Frontal cortex (tissue), 4 donors: ENCODE measurements around the gene ANKFY1. TPM values are rescaled to one million over a fixed set of nuclear protein-coding genes. Genes with fewer than 3 reads are reported as not detected.
"Not testable (repeated sequence)": the region's sequence is repeated elsewhere in the genome, so short reads cannot be mapped to it uniquely, and the experiment has no call there.

Experiments used
- DNase-seq, 2 donors: peaks; one replicate each; pipeline ENCODE4 v3.0.0; 2012; ENCODE audit warnings: low spot score in 2 of 2
- FAIRE-seq: peaks from 2 replicates; lab custom pipeline; 2012; peaks lifted over from hg19 to GRCh38; lab: Jason Lieb, UNC
- small RNA-seq: library from RNA; depleted of rRNA; stranded (forward); fragments of <200 nt; gene quantifications from one replicate; pipeline ENCODE3, GENCODE V24; 2014
- total RNA-seq: library from RNA; depleted of rRNA; stranded (reverse); fragments of >200 nt; gene quantifications from one replicate; pipeline ENCODE4 v1.2.3, GENCODE V29; 2014
- donor health status: control.
- donor health status: control.
- donor health status: control.

The ANKFY1 gene
- total RNA-seq, 1 donor from 2014 or later, result 33.0 TPM

GRCh38 chr17:4138906-4139526 lies 124.8 kb downstream of the ANKFY1 start:
- not testable (repeated sequence) for DNase-seq, FAIRE-seq

DNA sequence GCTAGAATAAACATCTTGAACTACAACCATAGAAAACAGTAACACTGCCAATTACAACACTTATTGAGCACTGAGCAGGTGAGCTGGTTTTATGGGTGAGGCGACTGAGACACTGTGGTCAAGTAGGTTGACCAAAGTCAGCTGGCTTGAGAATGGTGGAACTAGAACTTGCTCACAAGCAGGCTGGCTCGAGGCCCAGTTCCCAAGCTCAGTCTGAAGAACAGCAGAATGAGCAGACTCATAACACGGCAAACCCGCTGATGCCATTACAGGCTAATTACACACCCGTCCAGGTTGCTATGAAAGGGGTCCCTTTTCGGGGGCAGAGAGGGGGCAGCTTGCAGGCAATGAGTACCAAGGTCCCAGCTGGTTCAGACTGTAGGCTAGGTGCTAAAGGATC lies 127.4 kb downstream of the ANKFY1 start:
- FAIRE-seq, result no peak
- no peak for DNase-seq

DNA sequence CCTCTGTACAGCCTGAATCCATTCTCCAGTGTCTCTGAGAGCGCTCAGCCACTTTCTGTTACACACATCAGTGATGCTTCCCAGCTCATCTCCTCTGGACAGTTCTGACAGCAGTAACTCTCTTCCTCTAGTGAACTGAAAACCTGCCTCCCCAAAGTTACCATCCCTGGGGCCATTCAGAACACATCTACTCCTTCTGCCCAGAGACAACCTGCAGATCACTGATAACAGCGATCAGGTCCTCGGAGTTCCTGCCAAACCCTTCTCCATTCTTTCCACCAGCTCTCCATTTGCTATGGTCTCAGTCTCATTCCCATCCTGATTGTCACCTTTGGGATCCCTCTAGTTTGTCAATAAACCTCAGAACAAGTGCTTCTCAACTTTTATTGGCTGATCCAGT lies 128.3 kb downstream of the ANKFY1 start:
- no peak for FAIRE-seq
- no peak for DNase-seq

- DNase-seq, result no peak
- no peak for FAIRE-seq
Measured at GRCh38 chr17:4134721-4135120, 129.1 kb downstream of the ANKFY1 start.

DNA sequence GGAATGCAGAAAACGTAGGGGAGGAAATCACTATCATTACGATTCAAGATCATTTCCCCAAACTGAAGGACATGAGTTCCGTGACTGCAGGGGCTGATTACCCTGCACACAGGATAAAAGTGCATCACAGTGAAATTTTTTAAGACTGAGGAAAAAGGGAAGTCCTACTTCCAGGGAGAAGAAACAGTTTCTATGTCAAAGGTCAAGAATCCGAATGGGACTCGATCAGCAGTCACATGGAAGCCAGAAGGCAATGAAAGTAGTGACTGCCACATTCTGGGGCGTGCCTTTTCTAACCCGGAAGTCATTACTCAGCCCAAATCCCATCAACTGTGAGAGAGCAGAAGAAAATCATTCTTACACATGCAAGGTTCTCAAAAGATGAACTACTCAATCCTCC lies 133.1 kb downstream of the ANKFY1 start:
- FAIRE-seq (no peak), DNase-seq (peak in 1 of 2 donors; percentile 38)

- DNase-seq (no peak), FAIRE-seq (no peak)
Measured at GRCh38 chr17:4127555-4127954, 136.2 kb downstream of the ANKFY1 start.

- FAIRE-seq (no peak), DNase-seq (no peak)
Measured at GRCh38 chr17:4125552-4125951, 138.2 kb downstream of the ANKFY1 start.

DNA sequence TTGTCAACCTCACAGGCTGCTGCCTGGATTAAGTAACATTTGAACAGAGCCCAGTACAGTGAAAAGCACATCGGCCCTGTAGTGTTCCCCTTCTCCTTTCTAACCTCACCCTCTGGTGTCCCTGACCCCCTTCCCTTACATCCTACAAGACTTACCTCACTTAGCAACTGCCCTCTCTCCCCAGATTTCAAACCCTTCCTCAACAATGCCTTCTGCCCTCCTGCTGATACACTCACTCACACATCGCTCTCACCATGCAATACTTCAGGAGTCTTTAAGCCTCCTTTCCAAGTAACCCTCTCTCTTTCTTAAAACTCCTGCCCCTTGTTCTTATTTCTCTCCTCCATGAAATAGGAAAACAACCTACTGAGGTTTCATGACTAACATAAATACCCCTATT lies 138.8 kb downstream of the ANKFY1 start:
- DNase-seq (no peak), FAIRE-seq (no peak)

- FAIRE-seq (no peak), DNase-seq (no peak)
Measured at GRCh38 chr17:4120332-4120731, 143.4 kb downstream of the ANKFY1 start.

DNA sequence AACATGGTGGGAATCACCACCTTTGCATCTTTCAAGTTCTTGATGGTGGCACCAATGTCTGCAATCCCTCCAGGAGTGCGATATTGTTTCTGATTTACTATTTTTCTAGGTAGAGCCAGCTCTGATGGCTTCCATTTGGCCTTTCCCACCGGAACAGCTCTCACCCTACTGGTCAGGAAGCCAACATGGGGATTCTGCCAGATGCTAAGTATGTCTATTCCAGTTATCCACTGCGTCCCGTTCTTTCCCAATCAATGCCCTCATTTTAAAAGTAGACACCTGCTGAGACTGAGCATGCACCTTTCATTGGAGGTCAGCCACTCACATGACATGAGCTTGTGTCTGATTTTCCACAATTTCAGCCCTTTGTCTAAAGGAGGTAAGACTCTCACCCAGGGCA lies 144.5 kb downstream of the ANKFY1 start:
- no peak for FAIRE-seq
- DNase-seq, result no peak

GRCh38 chr17:4118015-4118743 lies 145.6 kb downstream of the ANKFY1 start:
- FAIRE-seq (no peak), DNase-seq (no peak)

- DNase-seq (no peak), FAIRE-seq (no peak)
Measured at GRCh38 chr17:4116516-4116915, 147.3 kb downstream of the ANKFY1 start.

Small RNAs within 50 kb of the gene (small RNA-seq; reads per million reads assigned to genes)
- not detected for gene RF00019

Other genes with a start within 250 kb of the ANKFY1 start
- 41.2 TPM for gene ZZEF1, start 120.9 kb downstream of the ANKFY1 start, total RNA-seq
- gene CYB5D2, start 120.8 kb downstream of the ANKFY1 start, total RNA-seq, result 24.9 TPM
- gene UBE2G1, start 102.7 kb upstream of the ANKFY1 start, total RNA-seq, result 45.7 TPM
- 0.41 TPM for gene SPNS3, start 170.0 kb upstream of the ANKFY1 start, total RNA-seq
- gene SPNS2, start 234.9 kb upstream of the ANKFY1 start, total RNA-seq, result 11.0 TPM